A549 (cell line): Measurements from ENCODE around the gene PUDP.

Source experiments
- MAFK ChIP-seq: fragments of 450-650 bp; IDR thresholded peaks from 2 replicates; pipeline ENCODE4 v1.6.1; 2014; ENCODE audit not compliant: partially characterized antibody
- POLR2A ChIP-seq: IDR thresholded peaks from 2 replicates; pipeline ENCODE4 v1.6.1; 2012; ENCODE audit warnings: mild to moderate bottlenecking, low read length
- REST ChIP-seq: fragments of 200-600 bp; sonication (generic); IDR thresholded peaks from 2 replicates; pipeline ENCODE4 v1.6.1; 2016; ENCODE audit warnings: antibody characterized with exemption, mild to moderate bottlenecking, moderate library complexity
- SREBF2 ChIP-seq: fragments of 450-650 bp; IDR thresholded peaks from 2 replicates; pipeline ENCODE4 v1.6.1; 2014; ENCODE audit warnings: mild to moderate bottlenecking, moderate library complexity
- TF ChIP-seq, protein P1 (sequence below): fragments of >200 bp; sonication (Bioruptor Twin); formaldehyde crosslinking; IDR thresholded peaks from 3 replicates; pipeline ENCODE4 v1.5.1; 2016
- TF ChIP-seq, protein P2 (sequence below): fragments of >200 bp; sonication (Bioruptor Twin); formaldehyde crosslinking; IDR thresholded peaks from 3 replicates; pipeline ENCODE4 v1.6.1; 2016

GRCh38 chrX:7127056-7127455 lies 20.9 kb downstream of the PUDP start:
- TF ChIP-seq, protein P1, sequence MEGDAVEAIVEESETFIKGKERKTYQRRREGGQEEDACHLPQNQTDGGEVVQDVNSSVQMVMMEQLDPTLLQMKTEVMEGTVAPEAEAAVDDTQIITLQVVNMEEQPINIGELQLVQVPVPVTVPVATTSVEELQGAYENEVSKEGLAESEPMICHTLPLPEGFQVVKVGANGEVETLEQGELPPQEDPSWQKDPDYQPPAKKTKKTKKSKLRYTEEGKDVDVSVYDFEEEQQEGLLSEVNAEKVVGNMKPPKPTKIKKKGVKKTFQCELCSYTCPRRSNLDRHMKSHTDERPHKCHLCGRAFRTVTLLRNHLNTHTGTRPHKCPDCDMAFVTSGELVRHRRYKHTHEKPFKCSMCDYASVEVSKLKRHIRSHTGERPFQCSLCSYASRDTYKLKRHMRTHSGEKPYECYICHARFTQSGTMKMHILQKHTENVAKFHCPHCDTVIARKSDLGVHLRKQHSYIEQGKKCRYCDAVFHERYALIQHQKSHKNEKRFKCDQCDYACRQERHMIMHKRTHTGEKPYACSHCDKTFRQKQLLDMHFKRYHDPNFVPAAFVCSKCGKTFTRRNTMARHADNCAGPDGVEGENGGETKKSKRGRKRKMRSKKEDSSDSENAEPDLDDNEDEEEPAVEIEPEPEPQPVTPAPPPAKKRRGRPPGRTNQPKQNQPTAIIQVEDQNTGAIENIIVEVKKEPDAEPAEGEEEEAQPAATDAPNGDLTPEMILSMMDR = no peak
- no peak for TF ChIP-seq REST
- no peak for TF ChIP-seq MAFK
- no peak for TF ChIP-seq POLR2A
- TF ChIP-seq, protein P2, sequence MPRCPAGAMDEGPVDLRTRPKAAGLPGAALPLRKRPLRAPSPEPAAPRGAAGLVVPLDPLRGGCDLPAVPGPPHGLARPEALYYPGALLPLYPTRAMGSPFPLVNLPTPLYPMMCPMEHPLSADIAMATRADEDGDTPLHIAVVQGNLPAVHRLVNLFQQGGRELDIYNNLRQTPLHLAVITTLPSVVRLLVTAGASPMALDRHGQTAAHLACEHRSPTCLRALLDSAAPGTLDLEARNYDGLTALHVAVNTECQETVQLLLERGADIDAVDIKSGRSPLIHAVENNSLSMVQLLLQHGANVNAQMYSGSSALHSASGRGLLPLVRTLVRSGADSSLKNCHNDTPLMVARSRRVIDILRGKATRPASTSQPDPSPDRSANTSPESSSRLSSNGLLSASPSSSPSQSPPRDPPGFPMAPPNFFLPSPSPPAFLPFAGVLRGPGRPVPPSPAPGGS = no peak
- TF ChIP-seq SREBF2 = no peak
